Small intestine (tissue), 7 donors: ENCODE data around the gene MRPL54. TPM values are rescaled to one million over a fixed set of nuclear protein-coding genes. Genes with fewer than 3 reads are reported as not detected.
"Not testable (repeated sequence)": the region's sequence is repeated elsewhere in the genome, so short reads cannot be mapped to it uniquely, and the experiment has no call there.

Experiments used
- DNase-seq, 2 donors: peaks; one replicate each; pipeline versions ENCODE4 v3.0.0 to v3.0.0-alpha.2; 2013
- FAIRE-seq: peaks from 2 replicates; lab custom pipeline; 2012; peaks lifted over from hg19 to GRCh38; lab: Jason Lieb, UNC
- H3K27ac ChIP-seq, 3 donors: one replicate each; pipeline ENCODE4 v1.5.1; 2013; ENCODE audit warnings: low read length in 2 of 3, mild to moderate bottlenecking in 2 of 3, control low read depth in 1 of 3, inconsistent platforms in 1 of 3, low read depth in 1 of 3, moderate library complexity in 1 of 3
- H3K27me3 ChIP-seq, 3 donors: one replicate each; pipeline ENCODE4 v1.6.1; 2013; ENCODE audit warnings: low read length in 3 of 3, inconsistent platforms in 1 of 3; ENCODE audit not compliant: control insufficient read depth in 3 of 3, insufficient read depth in 3 of 3
- H3K36me3 ChIP-seq, 3 donors: one replicate each; pipeline ENCODE4 v1.6.1; 2013; ENCODE audit warnings: low read length in 3 of 3, inconsistent platforms in 1 of 3, low read depth in 1 of 3, mild to moderate bottlenecking in 1 of 3, moderate library complexity in 1 of 3; ENCODE audit not compliant: control insufficient read depth in 3 of 3, insufficient read depth in 2 of 3
- H3K4me1 ChIP-seq, 3 donors: one replicate each; pipeline ENCODE4 v1.6.1; 2013; ENCODE audit warnings: low read length in 2 of 3, inconsistent platforms in 1 of 3, low read depth in 1 of 3, mild to moderate bottlenecking in 1 of 3, moderate library complexity in 1 of 3; ENCODE audit not compliant: control insufficient read depth in 3 of 3, insufficient read depth in 2 of 3
- H3K4me3 ChIP-seq, 3 donors: one replicate each; pipeline ENCODE4 v1.5.1; 2013; ENCODE audit warnings: low read length in 3 of 3, control low read depth in 1 of 3, inconsistent platforms in 1 of 3, low read depth in 1 of 3, mild to moderate bottlenecking in 1 of 3, moderate library complexity in 1 of 3
- H3K9me3 ChIP-seq, 2 donors: one replicate each; pipeline ENCODE4 v1.6.1; 2013; ENCODE audit warnings: low read depth in 1 of 2, low read length in 1 of 2; ENCODE audit not compliant: control insufficient read depth in 2 of 2, insufficient read depth in 1 of 2
- WGBS, 3 donors: extraction: QIAGEN DNeasy Blood & Tissue Kit; methylation state at CpG; one replicate each; pipeline ENCODE4 v1.1.7; 2013; 5-methylcytosine and 5-hydroxymethylcytosine counted together
- polyA plus RNA-seq, 4 donors: library from polyadenylated mRNA; stranded (reverse) in 3 of 4; unstranded in 1 of 4; fragments of 200-250 nt in 3 of 4; fragments of 120-200 nt in 1 of 4; gene quantifications; one replicate each; pipeline versions ENCODE4 v1.2.1 to v1.2.3, GENCODE V29; 2013
- donor health status: healthy with polysubstance abuse.
- donor health status: control.
- donor health status: control.
- donor health status: Bipolar disorder and iron deficiency.
- donor health status: healthy.

The MRPL54 gene
- polyA plus RNA-seq, 4 donors = 54.1 to 170 (median 125) TPM

DNA sequence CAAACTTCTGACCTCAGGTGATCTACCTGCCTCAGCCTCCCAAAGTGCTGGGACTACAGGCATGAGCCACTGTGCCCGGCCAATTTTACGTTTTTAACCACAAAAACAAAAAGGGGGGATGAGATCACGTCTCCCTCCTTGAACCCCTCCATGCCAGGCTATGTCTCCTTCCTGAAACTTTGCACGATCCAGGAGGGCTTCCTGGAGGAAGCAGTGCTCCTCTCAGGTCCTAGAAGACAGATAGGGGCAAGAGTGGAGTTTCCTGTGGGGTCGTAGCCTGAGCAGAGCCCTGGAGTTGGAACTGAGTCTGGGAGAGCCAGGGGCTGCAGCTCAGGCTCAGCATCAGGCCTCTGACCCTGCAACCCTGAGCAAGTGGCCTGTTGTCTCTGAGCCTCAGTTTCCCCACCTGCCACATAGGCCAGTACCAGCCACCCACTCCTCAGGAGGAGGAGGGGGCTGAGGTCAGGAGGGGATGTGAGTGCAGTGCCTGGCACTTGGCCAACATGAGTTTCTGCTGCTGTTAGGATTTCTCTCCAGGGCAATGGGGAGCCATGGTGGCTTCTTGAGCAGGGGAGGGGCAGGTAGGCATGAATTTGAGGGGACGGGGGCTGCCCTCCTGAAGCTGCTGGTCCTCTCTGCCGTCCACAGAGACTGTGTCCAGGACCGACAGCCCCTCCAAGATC, 17.0 kb upstream of the MRPL54 start:
- Histone ChIP-seq H3K4me3 (no peak overlapping the region), H3K27me3 (no peaks in the 10 kb centered on the region), H3K9me3 (peaks cover 0 to 4% of the 10 kb centered on the region in 2 donors), H3K36me3 (peaks cover 5 to 79% (median 27%) of the 10 kb centered on the region in 3 donors), H3K27ac (no peak overlapping the region), H3K4me1 (no peaks in the 10 kb centered on the region)
- FAIRE-seq (no peak), DNase-seq (no peak)
- 65 to 70% (median 67%) methylated on average over 8 of the region's 8 CpGs for WGBS, 3 donors

DNA sequence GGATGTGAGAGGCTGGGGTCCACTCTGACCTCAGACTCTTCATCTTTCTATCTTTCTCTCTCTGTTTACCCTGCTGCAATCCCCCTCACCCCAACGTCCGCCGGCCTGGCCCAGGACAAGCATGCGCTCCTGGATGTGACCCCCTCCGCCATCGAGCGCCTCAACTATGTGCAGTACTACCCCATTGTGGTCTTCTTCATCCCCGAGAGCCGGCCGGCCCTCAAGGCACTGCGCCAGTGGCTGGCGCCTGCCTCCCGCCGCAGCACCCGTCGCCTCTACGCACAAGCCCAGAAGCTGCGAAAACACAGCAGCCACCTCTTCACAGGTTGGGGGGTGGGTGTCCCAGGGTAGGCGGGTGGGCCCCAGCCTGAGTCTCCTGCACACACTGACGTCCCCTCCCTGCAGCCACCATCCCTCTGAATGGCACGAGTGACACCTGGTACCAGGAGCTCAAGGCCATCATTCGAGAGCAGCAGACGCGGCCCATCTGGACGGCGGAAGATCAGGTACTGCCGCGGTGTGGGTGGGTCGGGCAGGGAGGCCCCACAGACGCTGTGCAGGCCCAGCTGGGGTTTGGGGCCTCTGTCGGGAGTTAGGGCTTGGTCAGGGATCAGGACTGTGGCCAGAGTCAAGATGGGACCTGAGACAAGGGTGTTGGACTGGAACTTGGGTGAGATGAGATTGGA, 16.0 kb upstream of the MRPL54 start:
- FAIRE-seq = no peak
- DNase-seq = no peak
- Histone ChIP-seq H3K4me1 (no peaks in the 10 kb centered on the region), H3K4me3 (no peak overlapping the region), H3K9me3 (peaks cover 0 to 4% of the 10 kb centered on the region in 2 donors), H3K36me3 (peaks cover 9 to 79% (median 32%) of the 10 kb centered on the region in 3 donors), H3K27ac (no peak overlapping the region), H3K27me3 (no peaks in the 10 kb centered on the region)
- 75 to 86% (median 84%) methylated on average over 31 of the region's 31 CpGs for WGBS, 3 donors

DNA sequence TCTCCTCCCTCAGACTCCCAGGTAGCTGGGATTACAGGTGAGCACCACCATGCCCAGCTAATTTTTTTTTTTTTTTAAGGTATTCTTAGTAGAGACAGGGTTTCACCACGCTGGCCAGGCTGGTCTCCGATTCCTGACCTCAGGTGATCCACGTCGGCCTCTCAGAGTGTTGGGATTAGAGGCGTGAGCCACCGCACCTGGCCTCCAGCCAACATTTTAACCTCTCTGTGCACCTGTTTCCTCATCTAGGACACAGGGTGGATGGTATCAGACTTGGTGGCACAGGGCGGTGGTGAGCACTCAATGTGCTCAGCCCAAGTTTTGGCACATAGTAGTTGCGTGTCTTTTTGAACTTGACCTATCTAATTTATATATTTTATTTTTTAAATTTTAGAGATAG, 13.5 kb upstream of the MRPL54 start:
- Histone ChIP-seq H3K4me3 (no peak overlapping the region), H3K27me3 (no peaks in the 10 kb centered on the region), H3K36me3 (peaks cover 10 to 88% (median 26%) of the 10 kb centered on the region in 3 donors), H3K4me1 (no peaks in the 10 kb centered on the region), H3K27ac (no peak overlapping the region), H3K9me3 (peaks cover 0 to 4% of the 10 kb centered on the region in 2 donors)
- WGBS, 3 donors = 50 to 72% (median 65%) methylated on average over 8 of the region's 8 CpGs
- FAIRE-seq = no peak
- peak in 1 of 2 donors; percentile 26 for DNase-seq

DNA sequence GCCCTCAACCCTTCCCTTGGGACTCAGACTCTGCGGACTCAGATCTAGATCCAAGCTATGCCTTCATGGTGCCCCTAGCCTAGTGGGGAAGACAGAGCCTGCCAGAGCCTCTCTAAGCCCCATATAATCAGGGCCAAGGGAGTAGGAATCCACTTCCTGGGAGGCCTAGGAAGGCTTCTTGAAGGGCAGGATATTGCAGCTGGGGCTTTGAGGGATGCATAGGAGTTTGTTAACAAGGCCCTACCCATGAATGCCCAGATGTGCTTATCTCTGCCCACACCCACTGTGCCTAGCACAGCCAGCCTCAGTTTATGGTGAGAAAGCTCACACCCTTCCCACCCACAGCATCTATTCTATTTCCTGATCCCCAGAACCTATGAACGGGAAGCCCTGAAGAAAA, 12.3 kb upstream of the MRPL54 start:
- no peak overlapping the region for H3K4me3 ChIP-seq

DNA sequence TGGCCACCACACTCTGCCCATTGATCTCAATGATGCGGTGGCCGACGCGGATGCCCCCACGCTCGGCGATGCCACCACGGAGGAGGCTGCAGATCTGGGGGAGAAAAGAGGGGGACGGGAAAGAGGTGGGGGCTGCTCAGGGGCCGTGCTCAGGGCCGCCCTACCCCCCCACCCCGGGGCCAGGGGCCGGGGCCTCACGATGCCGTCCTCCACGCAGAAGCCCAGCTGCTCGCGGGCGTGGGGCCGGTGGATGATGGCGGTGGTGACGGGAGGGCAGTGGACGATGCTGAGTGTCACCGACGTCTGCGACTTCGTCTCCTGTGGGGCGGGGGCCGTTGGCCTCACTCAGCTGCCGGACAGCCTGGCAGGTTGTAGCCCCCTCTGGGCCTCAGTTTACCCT, 11.2 kb upstream of the MRPL54 start:
- Histone ChIP-seq H3K4me1 (no peaks in the 10 kb centered on the region), H3K9me3 (peaks cover 0 to 4% of the 10 kb centered on the region in 2 donors), H3K27me3 (no peaks in the 10 kb centered on the region), H3K4me3 (no peak overlapping the region), H3K36me3 (peaks cover 10 to 78% (median 23%) of the 10 kb centered on the region in 3 donors), H3K27ac (no peak overlapping the region)
- FAIRE-seq = no peak
- WGBS, 3 donors = 93 to 98% (median 94%) methylated on average over 20 to 30 of the region's 30 CpGs
- DNase-seq = no peak

More for the DNA sequence above, 12.3 kb upstream of the MRPL54 start:
- no peaks in the 10 kb centered on the region for H3K4me1 ChIP-seq
- H3K27me3 ChIP-seq = no peaks in the 10 kb centered on the region
- FAIRE-seq = no peak
- WGBS, 3 donors = 99 to 100% (median 100%) methylated on average over 2 of the region's 2 CpGs
- peaks cover 0 to 4% of the 10 kb centered on the region in 2 donors for H3K9me3 ChIP-seq
- no peak for DNase-seq
- H3K27ac ChIP-seq = no peak overlapping the region
- peaks cover 10 to 86% (median 26%) of the 10 kb centered on the region in 3 donors for H3K36me3 ChIP-seq

DNA sequence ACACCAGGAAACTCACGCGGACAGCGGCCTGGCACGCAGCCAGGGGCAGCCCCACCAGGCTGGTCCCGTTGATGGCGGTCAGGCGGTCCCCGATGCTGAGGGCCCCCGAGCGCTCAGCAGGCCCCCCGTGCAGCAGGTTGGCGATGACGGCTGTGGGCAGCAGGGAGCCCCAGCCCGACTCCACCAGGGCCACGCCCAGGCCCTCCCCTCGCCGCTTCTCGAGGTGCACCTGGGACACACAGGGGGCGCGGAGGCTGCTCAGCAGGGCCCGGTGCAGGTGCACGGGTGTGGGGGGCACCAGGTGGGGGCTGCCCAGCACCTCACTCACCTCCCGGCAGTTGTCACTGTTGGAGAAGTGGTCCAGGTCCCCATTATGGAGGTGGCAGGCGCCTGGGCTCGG, 10.0 kb upstream of the MRPL54 start:
- Histone ChIP-seq H3K27me3 (no peaks in the 10 kb centered on the region), H3K9me3 (peaks cover 0 to 4% of the 10 kb centered on the region in 2 donors), H3K27ac (no peak overlapping the region), H3K36me3 (peaks cover 10 to 72% (median 21%) of the 10 kb centered on the region in 3 donors), H3K4me1 (no peaks in the 10 kb centered on the region), H3K4me3 (no peak overlapping the region)
- 80 to 87% (median 85%) methylated on average over 20 to 25 of the region's 25 CpGs for WGBS, 3 donors
- FAIRE-seq (no peak), DNase-seq (no peak)

DNA sequence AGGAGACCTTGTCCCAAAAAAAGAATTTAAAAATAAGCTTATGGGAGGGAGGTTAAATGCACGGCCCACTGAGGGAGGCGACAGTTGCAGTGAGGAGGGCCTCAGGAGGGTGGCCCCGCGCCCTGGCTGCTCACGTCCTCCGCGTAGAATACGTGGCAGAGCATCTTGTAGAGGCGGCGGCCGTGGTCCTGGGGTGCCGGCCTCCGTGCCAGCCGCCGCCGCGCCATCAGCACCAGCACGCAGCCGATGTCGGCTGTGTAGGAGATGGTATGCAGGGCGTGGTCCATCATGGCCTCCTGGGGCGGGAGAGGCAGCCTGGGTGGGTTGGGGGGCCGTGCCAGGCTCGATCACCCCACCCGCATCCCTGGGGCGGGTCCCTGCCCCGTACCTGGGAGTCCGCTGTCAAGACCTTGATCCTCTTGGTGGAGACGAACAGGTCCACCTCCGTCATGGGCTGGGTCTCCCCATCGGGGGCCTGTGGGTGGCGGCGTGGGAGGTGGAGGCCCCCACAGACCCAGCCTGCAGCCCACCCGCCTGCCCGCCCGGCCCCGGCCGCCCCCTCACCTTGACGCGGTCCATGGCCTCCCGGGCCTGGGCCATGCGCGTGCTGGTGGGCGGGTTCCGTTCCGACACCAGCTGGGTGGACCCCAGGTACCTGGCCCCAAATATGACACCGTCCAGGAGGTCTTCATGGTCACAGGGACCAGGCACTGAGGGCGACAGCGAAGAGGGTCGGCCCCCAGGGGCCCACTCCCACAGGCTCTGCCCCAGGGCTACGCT, 8.7 kb upstream of the MRPL54 start:
- H3K9me3 ChIP-seq = peaks cover 0 to 4% of the 10 kb centered on the region in 2 donors
- H3K27me3 ChIP-seq = no peaks in the 10 kb centered on the region
- H3K27ac ChIP-seq = no peak overlapping the region
- WGBS, 3 donors = 94 to 96% (median 95%) methylated on average over 37 to 51 of the region's 51 CpGs
- H3K4me3 ChIP-seq = no peak overlapping the region
- DNase-seq = no peak
- no peaks in the 10 kb centered on the region for H3K4me1 ChIP-seq
- no peak for FAIRE-seq
- H3K36me3 ChIP-seq = peaks cover 10 to 73% (median 15%) of the 10 kb centered on the region in 3 donors

DNA sequence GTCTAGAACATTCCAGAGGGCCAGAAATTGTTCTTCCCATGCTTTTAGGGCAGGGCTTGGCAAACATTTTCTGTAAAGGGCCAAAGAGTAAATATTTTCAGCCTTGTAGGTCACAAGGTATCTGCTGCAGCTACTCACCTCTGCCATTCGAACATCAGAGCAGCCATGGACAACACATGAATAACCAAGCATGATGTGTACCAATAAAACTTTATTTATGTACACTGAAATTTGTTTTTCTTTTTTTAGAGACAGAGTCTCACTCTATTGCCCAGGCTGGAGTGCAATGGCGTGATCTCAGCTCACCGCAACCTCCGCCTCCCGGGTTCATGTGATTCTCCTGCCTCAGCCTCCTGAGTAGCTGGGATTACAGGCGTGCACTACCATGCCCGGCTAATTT, 4.8 kb upstream of the MRPL54 start:
- not testable (repeated sequence) for FAIRE-seq, DNase-seq, H3K4me3 ChIP-seq, H3K9me3 ChIP-seq, H3K27me3 ChIP-seq, H3K27ac ChIP-seq, H3K4me1 ChIP-seq
- 95 to 96% (median 96%) methylated on average over 7 of the region's 7 CpGs for WGBS, 3 donors
- H3K36me3 ChIP-seq = peaks cover 0 to 47% (median 0%) of the 10 kb centered on the region in 3 donors
